Hepatocyte (in vitro differentiated cells): ENCODE results near the gene METTL24. TPM values are rescaled to one million over a fixed set of nuclear protein-coding genes. Genes with fewer than 3 reads are reported as not detected.
"Not testable (repeated sequence)": the region's sequence is repeated elsewhere in the genome, so short reads cannot be mapped to it uniquely, and the experiment has no call there.

Source experiments
- DNase-seq: peaks from one replicate; pipeline ENCODE4 v3.0.0-alpha.2; 2016; ENCODE audit warnings: low spot score
- H2AFZ ChIP-seq: fragments of 200-600 bp; sonication (generic); 2 replicates; pipeline ENCODE4 v1.6.0; 2016; ENCODE audit warnings: antibody characterized with exemption, mild to moderate bottlenecking
- H3K27ac ChIP-seq: fragments of 200-600 bp; sonication (generic); 2 replicates; pipeline ENCODE4 v1.5.1; 2016; ENCODE audit warnings: mild to moderate bottlenecking
- H3K27me3 ChIP-seq: fragments of 200-600 bp; sonication (generic); 2 replicates; pipeline ENCODE4 v1.6.1; 2016
- H3K36me3 ChIP-seq: fragments of 200-600 bp; sonication (generic); replicated peaks from 2 replicates; pipeline ENCODE4 v1.5.1; 2016; ENCODE audit warnings: low read depth; ENCODE audit not compliant: insufficient read depth
- H3K4me1 ChIP-seq: fragments of 200-600 bp; sonication (generic); 2 replicates; pipeline ENCODE4 v1.5.1; 2016; ENCODE audit warnings: mild to moderate bottlenecking, moderate library complexity; ENCODE audit not compliant: insufficient read depth
- H3K4me2 ChIP-seq: fragments of 200-600 bp; sonication (generic); 2 replicates; pipeline ENCODE4 v1.6.0; 2016
- H3K4me3 ChIP-seq: fragments of 200-600 bp; sonication (generic); 2 replicates; pipeline ENCODE4 v1.5.1; 2016; ENCODE audit warnings: mild to moderate bottlenecking
- H3K79me2 ChIP-seq: fragments of 200-600 bp; sonication (generic); 2 replicates; pipeline ENCODE4 v1.6.0; 2017; ENCODE audit warnings: mild to moderate bottlenecking
- H3K9me2 ChIP-seq: fragments of 200-600 bp; sonication (generic); replicated peaks from 2 replicates; pipeline ENCODE4 v1.6.0; 2017; ENCODE audit warnings: mild to moderate bottlenecking; ENCODE audit not compliant: insufficient read depth
- H3K9me3 ChIP-seq: fragments of 200-600 bp; sonication (generic); 2 replicates; pipeline ENCODE4 v1.5.1; 2016; ENCODE audit warnings: low read depth, mild to moderate bottlenecking
- H4K20me1 ChIP-seq: fragments of 200-600 bp; sonication (generic); 2 replicates; pipeline ENCODE4 v1.6.0; 2016; ENCODE audit warnings: mild to moderate bottlenecking; ENCODE audit not compliant: insufficient read depth, poor library complexity, severe bottlenecking
- CTCF ChIP-seq: fragments of 200-600 bp; sonication (generic); IDR thresholded peaks from 2 replicates; pipeline ENCODE4 v1.5.1; 2016; ENCODE audit warnings: antibody characterized with exemption, mild to moderate bottlenecking; ENCODE audit not compliant: poor library complexity
- EZH2 ChIP-seq: fragments of 200-600 bp; sonication (generic); IDR thresholded peaks from 2 replicates; pipeline ENCODE4 v1.6.1; 2016; ENCODE audit warnings: antibody characterized with exemption, mild to moderate bottlenecking, borderline replicate concordance
- EZH2phosphoT487 ChIP-seq: fragments of 200-600 bp; sonication (generic); IDR thresholded peaks from one replicate; pipeline ENCODE4 v1.6.1; 2018; ENCODE audit warnings: antibody characterized with exemption, mild to moderate bottlenecking, low read depth, moderate library complexity; ENCODE audit not compliant: unreplicated experiment, severe bottlenecking
- WGBS: methylation state at CpG from one replicate; pipeline ENCODE4 v1.1.6; 2016; ENCODE audit warnings: low lambda C conversion rate; ENCODE audit errors: missing lambda C conversion rate; 5-methylcytosine and 5-hydroxymethylcytosine counted together
- polyA plus RNA-seq: library from polyadenylated mRNA; unstranded; fragments of >200 nt; fragmentation: Nextera tagmentation; extraction: Ambion mirVana; gene quantifications from 2 replicates; pipeline ENCODE4 v1.2.1, GENCODE V29; 2016
- total RNA-seq: library from RNA; depleted of rRNA; stranded (reverse); fragments of >200 nt; gene quantifications from 2 replicates; pipeline ENCODE4 v1.2.3, GENCODE V29; 2014

METTL24 gene
- total and polyA plus RNA-seq, 2 experiments from 2014 or later: 2.2 to 5.7 TPM

- DNase-seq: no peak
- H4K20me1 ChIP-seq: no peaks in the 10 kb centered on the region
- no peak overlapping the region for H3K4me3 ChIP-seq
- peaks cover 29% of the 10 kb centered on the region for H3K4me1 ChIP-seq
- H3K9me3 ChIP-seq: no peaks in the 10 kb centered on the region
- no peak for TF ChIP-seq EZH2
- TF ChIP-seq EZH2phosphoT487: no peak
- TF ChIP-seq CTCF: no peak
- H3K4me2 ChIP-seq: no peak overlapping the region
- WGBS: 74% methylated on average over 3 of the region's 3 CpGs
- H3K27me3 ChIP-seq: no peaks in the 10 kb centered on the region
- H2AFZ ChIP-seq: no peak overlapping the region
- no peaks in the 10 kb centered on the region for H3K9me2 ChIP-seq
- H3K27ac ChIP-seq: no peak overlapping the region
- H3K36me3 ChIP-seq: no peaks in the 10 kb centered on the region
- H3K79me2 ChIP-seq: peaks cover 8% of the 10 kb centered on the region
These were observed 6.6 kb downstream of the METTL24 start for GRCh38 chr6:110351546-110351945.

GRCh38 chr6:110350593-110350992 is 7.6 kb downstream of the METTL24 start:
- H3K27ac ChIP-seq: not testable (repeated sequence)
- WGBS: 98% methylated on average over 7 of the region's 7 CpGs

GRCh38 chr6:110348961-110349690 is 9.0 kb downstream of the METTL24 start:
- no peaks in the 10 kb centered on the region for H4K20me1 ChIP-seq
- WGBS: 83% methylated on average over 11 of the region's 11 CpGs
- peaks cover 17% of the 10 kb centered on the region for H3K4me1 ChIP-seq
- no peaks in the 10 kb centered on the region for H3K27me3 ChIP-seq
- no peaks in the 10 kb centered on the region for H3K9me2 ChIP-seq
- TF ChIP-seq EZH2 (no peak), EZH2phosphoT487 (no peak), CTCF (no peak)
- H3K4me2 ChIP-seq: no peak overlapping the region
- H3K9me3 ChIP-seq: no peaks in the 10 kb centered on the region
- H3K27ac ChIP-seq: no peak overlapping the region
- H2AFZ ChIP-seq: no peak overlapping the region
- H3K4me3 ChIP-seq: no peak overlapping the region
- no peaks in the 10 kb centered on the region for H3K36me3 ChIP-seq
- peaks cover 6% of the 10 kb centered on the region for H3K79me2 ChIP-seq
- no peak for DNase-seq

More at GRCh38 chr6:110350593-110350992, 7.6 kb downstream of the METTL24 start:
- H3K9me2 ChIP-seq, DNase-seq, H3K4me2 ChIP-seq, H3K4me3 ChIP-seq, H3K36me3 ChIP-seq, H3K79me2 ChIP-seq, H3K27me3 ChIP-seq, H3K9me3 ChIP-seq, H2AFZ ChIP-seq, H4K20me1 ChIP-seq: not testable (repeated sequence)
- H3K4me1 ChIP-seq: peaks cover 27% of the 10 kb centered on the region

GRCh38 chr6:110345025-110345424 is 13.1 kb downstream of the METTL24 start:
- no peaks in the 10 kb centered on the region for H3K36me3 ChIP-seq
- 90% methylated on average over 4 of the region's 4 CpGs for WGBS

More at GRCh38 chr6:110345025-110345424, 13.1 kb downstream of the METTL24 start:
- Histone ChIP-seq H3K27me3 (no peaks in the 10 kb centered on the region), H2AFZ (no peak overlapping the region), H3K79me2 (peaks cover 2% of the 10 kb centered on the region), H3K4me2 (no peak overlapping the region), H4K20me1 (no peaks in the 10 kb centered on the region), H3K9me3 (no peaks in the 10 kb centered on the region), H3K4me3 (no peak overlapping the region), H3K27ac (no peak overlapping the region), H3K4me1 (no peaks in the 10 kb centered on the region), H3K9me2 (no peaks in the 10 kb centered on the region)
- TF ChIP-seq CTCF (no peak), EZH2phosphoT487 (no peak), EZH2 (no peak)
- DNase-seq: no peak
